SK-N-MC (cell line): ENCODE measurements around the gene SERPINA1.
A peak's percentile ranks its signal among the peaks of the same experiment; 100 is the strongest.
"Not testable (repeated sequence)": the region's sequence is repeated elsewhere in the genome, so short reads cannot be mapped to it uniquely, and the experiment has no call there.

Experiments
- DNase-seq: peaks from one replicate; pipeline ENCODE4 v3.0.0-alpha.2; 2011; ENCODE audit warnings: low read depth, low spot score
- H3K27ac ChIP-seq: fragments of 200-600 bp; sonication (generic); 2 replicates; pipeline ENCODE4 v1.5.1; 2016; ENCODE audit warnings: mixed run types
- H3K36me3 ChIP-seq: fragments of 200-600 bp; sonication (generic); 2 replicates; pipeline ENCODE4 v1.6.1; 2017; ENCODE audit warnings: antibody characterized with exemption, low read length, mixed read lengths; ENCODE audit not compliant: insufficient read depth
- H3K4me3 ChIP-seq: fragments of 200-600 bp; sonication (generic); 2 replicates; pipeline ENCODE4 v1.5.1; 2016
- H3K9ac ChIP-seq: fragments of 200-600 bp; sonication (generic); 2 replicates; pipeline ENCODE4 v1.8.0; 2017; ENCODE audit warnings: mixed run types, mixed read lengths; ENCODE audit not compliant: insufficient read length
- H3K9me3 ChIP-seq: fragments of 200-600 bp; sonication (generic); 2 replicates; pipeline ENCODE4 v1.6.1; 2017; ENCODE audit warnings: low read depth, mild to moderate bottlenecking, antibody characterized with exemption, low read length, moderate library complexity, mixed read lengths
- EZH2 ChIP-seq: fragments of 200-600 bp; sonication (generic); IDR thresholded peaks from one replicate; pipeline ENCODE4 v1.6.1; 2017; ENCODE audit warnings: antibody characterized with exemption
- FOXP2 ChIP-seq: optimal IDR thresholded peaks from 2 replicates; pipeline ENCODE3; 2011; ENCODE audit warnings: mild to moderate bottlenecking, moderate library complexity; ENCODE audit not compliant: insufficient read depth; ENCODE audit errors: extremely low read length, control extremely low read depth
- POLR2AphosphoS5 ChIP-seq: IDR thresholded peaks from 2 replicates; pipeline ENCODE4 v1.6.1; 2012; ENCODE audit warnings: mild to moderate bottlenecking, low read depth, low read length, borderline replicate concordance

Gene SERPINA1

DNA sequence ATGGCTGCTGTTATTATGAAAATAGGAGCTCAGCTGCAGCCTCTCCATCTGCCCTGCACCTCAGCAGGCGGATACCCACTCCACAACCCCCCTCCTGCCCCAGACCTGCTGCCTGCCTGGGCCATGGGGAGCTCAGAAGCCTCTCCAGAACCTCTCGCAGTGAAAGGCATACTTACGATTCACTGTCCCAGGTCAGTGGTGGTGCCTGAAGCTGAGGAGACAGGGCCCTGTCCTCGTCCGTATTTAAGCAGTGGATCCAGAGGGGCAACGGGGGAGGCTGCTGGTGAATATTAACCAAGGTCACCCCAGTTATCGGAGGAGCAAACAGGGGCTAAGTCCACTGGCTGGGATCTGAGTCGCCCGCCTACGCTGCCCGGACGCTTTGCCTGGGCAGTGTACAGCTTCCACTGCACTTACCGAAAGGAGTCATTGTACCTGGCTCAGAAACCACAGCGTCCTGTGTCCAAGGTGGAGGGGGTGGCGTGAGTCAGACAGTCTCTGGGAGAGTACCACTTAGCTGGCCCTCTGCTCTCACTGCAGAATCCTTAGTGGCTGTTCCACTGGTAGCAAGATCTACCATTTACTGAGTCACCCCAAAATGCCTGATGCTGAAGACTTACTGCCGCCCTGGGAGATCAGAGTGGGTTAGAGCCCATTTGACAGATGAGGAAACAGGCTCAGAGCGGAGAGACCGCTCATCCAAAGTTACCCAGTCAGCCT is at the start of gene SERPINA1:
Gene SERPINA1, minus strand, starts transcription at position 219 of the 720 bp plus-strand sequence. CDS start 5,365 bp downstream, outside the sequence.
- no peak within 1 kb of the TSS for H3K4me3 ChIP-seq
- no peaks in the 10 kb centered on the region for H3K9me3 ChIP-seq
- DNase-seq: no peak
- TF ChIP-seq EZH2 (no peak), POLR2AphosphoS5 (no peak), FOXP2 (no peak)
- H3K27ac ChIP-seq: no peak within 1 kb of the TSS
- no peak within 1 kb of the TSS for H3K9ac ChIP-seq
- no peaks in the 10 kb centered on the region for H3K36me3 ChIP-seq

DNA sequence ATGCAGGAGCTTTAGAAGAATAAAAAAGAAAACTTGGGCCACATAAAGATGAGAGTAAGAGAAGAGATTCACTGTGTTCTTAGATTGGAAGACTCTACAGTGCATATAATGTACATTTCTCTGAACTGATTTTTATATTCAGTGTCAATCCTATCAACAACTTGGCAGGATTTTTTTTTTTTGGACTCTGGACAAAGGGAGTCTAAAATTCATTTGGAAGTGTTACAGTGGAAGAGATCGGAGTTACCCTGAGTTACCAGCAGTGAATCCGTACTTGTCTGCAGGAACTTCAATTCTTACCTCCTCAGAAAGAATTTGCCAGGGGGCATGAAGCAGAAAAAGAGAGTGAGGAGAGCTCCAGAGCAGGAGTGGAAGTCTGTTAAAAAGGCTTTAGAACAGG is 40.2 kb upstream of the SERPINA1 start:
- no peak for TF ChIP-seq POLR2AphosphoS5
- no peak for TF ChIP-seq EZH2
- no peak for TF ChIP-seq FOXP2
- Histone ChIP-seq H3K27ac (no peak overlapping the region), H3K36me3 (no peaks in the 10 kb centered on the region), H3K4me3 (no peak overlapping the region), H3K9me3 (no peaks in the 10 kb centered on the region), H3K9ac (no peak overlapping the region)
- DNase-seq: no peak

- no peak for DNase-seq
- Histone ChIP-seq H3K9ac (no peak overlapping the region), H3K9me3 (no peaks in the 10 kb centered on the region), H3K27ac (no peak overlapping the region), H3K4me3 (no peak overlapping the region), H3K36me3 (no peaks in the 10 kb centered on the region)
- no peak for TF ChIP-seq EZH2
- TF ChIP-seq POLR2AphosphoS5: no peak
- TF ChIP-seq FOXP2: no peak
These were observed 38.7 kb upstream of the SERPINA1 start for GRCh38 chr14:94427016-94427613.

DNA sequence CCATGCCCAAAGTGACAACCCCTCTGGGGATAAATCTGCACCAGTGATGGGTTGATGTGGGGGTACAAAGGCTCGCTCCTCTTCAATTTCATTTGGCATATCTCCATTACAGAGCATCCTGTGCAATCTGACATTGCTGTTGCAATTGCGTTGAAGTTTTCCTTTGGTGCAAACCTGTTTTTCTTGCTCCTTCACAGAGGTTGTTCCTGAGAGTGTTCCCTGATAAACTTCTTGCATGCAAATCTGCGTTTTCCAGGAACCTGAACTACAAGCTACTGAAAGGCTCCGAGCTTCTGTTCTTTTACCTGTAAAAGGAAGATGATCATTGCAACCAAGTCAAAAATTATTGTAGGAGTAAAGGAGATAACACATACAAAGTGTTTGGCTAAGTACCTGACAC is 38.1 kb upstream of the SERPINA1 start:
- Histone ChIP-seq H3K27ac (no peak overlapping the region), H3K4me3 (no peak overlapping the region), H3K9me3 (no peaks in the 10 kb centered on the region), H3K9ac (no peak overlapping the region), H3K36me3 (no peaks in the 10 kb centered on the region)
- DNase-seq: no peak
- TF ChIP-seq POLR2AphosphoS5 (no peak), FOXP2 (no peak), EZH2 (no peak)

- no peak for DNase-seq
- no peak overlapping the region for H3K9ac ChIP-seq
- H3K9me3 ChIP-seq: no peaks in the 10 kb centered on the region
- no peak overlapping the region for H3K4me3 ChIP-seq
- TF ChIP-seq POLR2AphosphoS5 (no peak), FOXP2 (no peak), EZH2 (no peak)
- no peak overlapping the region for H3K27ac ChIP-seq
- no peaks in the 10 kb centered on the region for H3K36me3 ChIP-seq
These were observed 36.0 kb upstream of the SERPINA1 start for GRCh38 chr14:94424371-94424770.

DNA sequence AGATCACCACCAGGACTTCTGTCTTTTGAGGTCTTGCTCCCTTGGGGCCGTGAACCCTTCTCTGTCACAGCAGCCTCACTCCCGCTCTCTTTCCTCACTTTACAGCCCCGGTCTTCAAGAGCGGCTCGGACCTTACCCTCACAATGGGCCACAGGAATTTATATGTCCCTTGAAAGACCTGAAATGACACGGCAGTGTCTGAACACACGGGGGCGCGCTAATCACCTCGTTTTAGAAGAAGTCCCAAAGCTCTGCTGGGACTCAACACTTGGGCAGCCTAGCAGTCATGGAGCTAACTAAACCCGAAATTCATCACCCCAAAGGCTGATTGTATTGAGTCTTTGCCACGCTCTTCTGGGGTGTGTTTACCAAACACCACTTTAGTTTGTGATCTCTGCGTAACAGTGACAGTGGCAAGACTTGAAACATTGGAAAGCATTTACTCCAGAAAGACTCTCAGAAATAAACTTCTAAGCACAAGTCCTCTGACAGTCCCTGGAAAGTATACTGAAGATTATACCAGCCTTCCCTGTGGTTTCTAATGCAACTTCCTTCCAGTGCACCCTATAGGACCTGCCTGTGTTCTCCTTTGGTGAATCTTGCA is 35.2 kb upstream of the SERPINA1 start:
- Histone ChIP-seq H3K9me3 (no peaks in the 10 kb centered on the region), H3K27ac (no peak overlapping the region), H3K36me3 (no peaks in the 10 kb centered on the region), H3K9ac (no peak overlapping the region), H3K4me3 (no peak overlapping the region)
- peak; percentile 39 for DNase-seq
- no peak for TF ChIP-seq FOXP2

DNA sequence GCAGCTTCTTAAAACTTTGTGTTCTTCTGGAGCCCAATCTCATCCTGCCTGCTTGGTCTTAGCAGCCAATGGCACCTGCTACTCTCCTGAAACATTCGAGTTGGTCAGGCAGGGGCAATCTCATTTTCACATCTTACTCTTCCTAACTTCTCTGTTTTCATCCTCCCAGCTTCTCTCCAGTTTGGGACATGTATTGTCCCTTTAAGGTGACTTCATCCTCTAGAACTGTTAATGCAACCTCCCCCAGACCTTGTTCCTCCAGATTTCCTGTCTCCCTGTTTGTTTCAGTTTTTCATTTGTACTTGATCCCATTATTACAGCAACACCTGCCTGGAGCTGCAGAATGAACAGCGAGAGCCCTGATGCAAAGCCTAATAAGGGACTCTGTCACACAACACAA is 32.9 kb upstream of the SERPINA1 start:
- no peak for DNase-seq
- no peak for TF ChIP-seq FOXP2
- H3K36me3 ChIP-seq: no peaks in the 10 kb centered on the region
- no peaks in the 10 kb centered on the region for H3K9me3 ChIP-seq
- H3K9ac ChIP-seq: no peak overlapping the region
- H3K4me3 ChIP-seq: no peak overlapping the region
- no peak overlapping the region for H3K27ac ChIP-seq

- not testable (repeated sequence) for H3K4me3 ChIP-seq, H3K9me3 ChIP-seq, H3K27ac ChIP-seq, H3K9ac ChIP-seq, H3K36me3 ChIP-seq, DNase-seq
These were observed 29.2 kb upstream of the SERPINA1 start for GRCh38 chr14:94417497-94418205.
